HepG2 (cell line): ENCODE measurements around the gene MKS1. TPM values are rescaled to one million over a fixed set of nuclear protein-coding genes. Genes with fewer than 3 reads are reported as not detected.
A peak's percentile ranks its signal among the peaks of the same experiment; 100 is the strongest.

ENCODE experiments used
- ARNT ChIP-seq: fragments of 450-650 bp; IDR thresholded peaks from 2 replicates; pipeline ENCODE4 v1.6.1; 2017
- CCAR2 ChIP-seq: fragments of 200-400 bp; formaldehyde crosslinking; optimal IDR thresholded peaks from 2 replicates; pipeline ENCODE3; 2018; ENCODE audit warnings: low read depth, mild to moderate bottlenecking, low read length, moderate library complexity
- E2F2 ChIP-seq: sonication (generic); formaldehyde crosslinking; IDR thresholded peaks from 2 replicates; pipeline ENCODE4 v1.4.0; 2020; ENCODE audit warnings: missing genetic modification reagents, borderline replicate concordance
- EP300 ChIP-seq, 3 experiments: sonication (generic) in 1 of 3; formaldehyde crosslinking in 1 of 3; IDR thresholded peaks; 2 replicates each; pipeline versions ENCODE4 v1.5.1 to v1.6.1; 2011 to 2020; ENCODE audit warnings: low read depth in 2 of 3, low read length in 2 of 3, borderline replicate concordance in 1 of 3, improper control_type of control experiment in 1 of 3, mild to moderate bottlenecking in 1 of 3, missing genetic modification reagents in 1 of 3, moderate library complexity in 1 of 3
- FOXO1 ChIP-seq: sonication (generic); formaldehyde crosslinking; IDR thresholded peaks from 2 replicates; pipeline ENCODE4 v1.4.0; 2020; ENCODE audit warnings: missing genetic modification reagents
- KDM1A ChIP-seq: IDR thresholded peaks from 2 replicates; pipeline ENCODE4 v1.6.1; 2016; ENCODE audit warnings: missing compliant biosample characterization
- KMT2A ChIP-seq: sonication (generic); formaldehyde crosslinking; IDR thresholded peaks from 2 replicates; pipeline ENCODE4 v1.4.0; 2020; ENCODE audit warnings: missing genetic modification reagents
- RBAK ChIP-seq: sonication (generic); formaldehyde crosslinking; IDR thresholded peaks from 2 replicates; pipeline ENCODE4 v1.5.1; 2020; ENCODE audit warnings: mild to moderate bottlenecking, missing genetic modification reagents
- RBM22 ChIP-seq: fragments of 200-400 bp; formaldehyde crosslinking; optimal IDR thresholded peaks from 2 replicates; pipeline ENCODE3; 2017; ENCODE audit warnings: mild to moderate bottlenecking, low read length, moderate library complexity
- SIX4 ChIP-seq: sonication (generic); formaldehyde crosslinking; IDR thresholded peaks from 2 replicates; pipeline ENCODE4 v1.4.0; 2020; ENCODE audit warnings: missing genetic modification reagents
- SMARCC2 ChIP-seq: fragments of 450-650 bp; IDR thresholded peaks from 2 replicates; pipeline ENCODE4 v1.6.1; 2017; ENCODE audit warnings: antibody characterized with exemption, mild to moderate bottlenecking
- SMC3 ChIP-seq: IDR thresholded peaks from 2 replicates; pipeline ENCODE4 v1.6.1; 2011; ENCODE audit warnings: low read length, improper control_type of control experiment
- TBX3 ChIP-seq: fragments of 450-650 bp; IDR thresholded peaks from 2 replicates; pipeline ENCODE4 v1.6.1; 2017; ENCODE audit warnings: antibody characterized with exemption, mild to moderate bottlenecking, inconsistent platforms, borderline replicate concordance
- THYN1 ChIP-seq: sonication (generic); formaldehyde crosslinking; IDR thresholded peaks from 2 replicates; pipeline ENCODE4 v1.8.1; 2023; ENCODE audit warnings: low read depth, mild to moderate bottlenecking, moderate library complexity, missing genetic modification reagents, borderline replicate concordance
- ZBTB3 ChIP-seq: sonication (generic); formaldehyde crosslinking; IDR thresholded peaks from 2 replicates; pipeline ENCODE4 v1.4.0; 2020; ENCODE audit warnings: low read depth, mild to moderate bottlenecking, moderate library complexity, missing genetic modification reagents, borderline replicate concordance
- ZNF20 ChIP-seq: sonication (generic); formaldehyde crosslinking; IDR thresholded peaks from 2 replicates; pipeline ENCODE4 v1.4.0; 2020; ENCODE audit warnings: mild to moderate bottlenecking, moderate library complexity, missing genetic modification reagents
- ZNF260 ChIP-seq: sonication (generic); formaldehyde crosslinking; IDR thresholded peaks from 2 replicates; pipeline ENCODE4 v1.4.0; 2020; ENCODE audit warnings: missing genetic modification reagents, low read depth, mild to moderate bottlenecking, borderline replicate concordance
- ZNF317 ChIP-seq: sonication (generic); formaldehyde crosslinking; IDR thresholded peaks from 2 replicates; pipeline ENCODE4 v1.5.0; 2020; ENCODE audit warnings: mild to moderate bottlenecking, missing genetic modification reagents
- ZNF432 ChIP-seq: sonication (generic); formaldehyde crosslinking; IDR thresholded peaks from 2 replicates; pipeline ENCODE4 v1.5.0; 2020; ENCODE audit warnings: missing genetic modification reagents, mild to moderate bottlenecking, borderline replicate concordance
- ZNF740 ChIP-seq: sonication (generic); formaldehyde crosslinking; IDR thresholded peaks from 2 replicates; pipeline ENCODE4 v1.4.0; 2020; ENCODE audit warnings: missing genetic modification reagents
- ZNF776 ChIP-seq: sonication (generic); formaldehyde crosslinking; IDR thresholded peaks from 2 replicates; pipeline ENCODE4 v1.4.0; 2020; ENCODE audit warnings: mild to moderate bottlenecking, missing genetic modification reagents
- ZSCAN22 ChIP-seq: sonication (generic); formaldehyde crosslinking; IDR thresholded peaks from 2 replicates; pipeline ENCODE4 v1.4.0; 2020; ENCODE audit warnings: mild to moderate bottlenecking, missing genetic modification reagents
- ZZZ3 ChIP-seq: sonication (generic); formaldehyde crosslinking; IDR thresholded peaks from 2 replicates; pipeline ENCODE4 v1.4.0; 2020; ENCODE audit warnings: missing genetic modification reagents, mild to moderate bottlenecking, borderline replicate concordance
- polyA plus RNA-seq, 8 experiments: library from polyadenylated mRNA; depleted of rRNA in 3 of 8; stranded (reverse) in 7 of 8; unstranded in 1 of 8; fragments of >200 nt; fragmentation: Illumina TruSeq in 4 of 8; extraction: Trizol in 4 of 8; gene quantifications; 2 replicates each; pipeline versions ENCODE4 v1.2.1 to v1.2.3, GENCODE V29; 2011 to 2016; ENCODE audit warnings: low read depth in 4 of 8, missing spikeins in 1 of 8, mixed read lengths in 1 of 8; ENCODE audit not compliant: insufficient read depth in 1 of 8
- total RNA-seq, 5 experiments: library from RNA; depleted of rRNA; stranded (reverse); fragments of >200 nt; fragmentation: Illumina TruSeq; extraction: Trizol; gene quantifications; 2 replicates each; pipeline ENCODE4 v1.2.3, GENCODE V29; 2016; ENCODE audit warnings: low read depth in 1 of 5
- TF ChIP-seq, protein P1 (sequence below): sonication (generic); formaldehyde crosslinking; IDR thresholded peaks from 2 replicates; pipeline ENCODE4 v1.4.0; 2020; ENCODE audit warnings: missing genetic modification reagents, borderline replicate concordance
- TF ChIP-seq, protein P2 (sequence below): sonication (generic); formaldehyde crosslinking; IDR thresholded peaks from 2 replicates; pipeline ENCODE4 v1.4.0; 2020; ENCODE audit warnings: low read depth, mild to moderate bottlenecking, missing genetic modification reagents

MKS1 gene
- total and polyA plus RNA-seq, 2 of the 13 experiments (the other 11 are each of a cell fraction or from before 2014, with no cell fraction given) = 16.1 to 26.3 TPM

DNA sequence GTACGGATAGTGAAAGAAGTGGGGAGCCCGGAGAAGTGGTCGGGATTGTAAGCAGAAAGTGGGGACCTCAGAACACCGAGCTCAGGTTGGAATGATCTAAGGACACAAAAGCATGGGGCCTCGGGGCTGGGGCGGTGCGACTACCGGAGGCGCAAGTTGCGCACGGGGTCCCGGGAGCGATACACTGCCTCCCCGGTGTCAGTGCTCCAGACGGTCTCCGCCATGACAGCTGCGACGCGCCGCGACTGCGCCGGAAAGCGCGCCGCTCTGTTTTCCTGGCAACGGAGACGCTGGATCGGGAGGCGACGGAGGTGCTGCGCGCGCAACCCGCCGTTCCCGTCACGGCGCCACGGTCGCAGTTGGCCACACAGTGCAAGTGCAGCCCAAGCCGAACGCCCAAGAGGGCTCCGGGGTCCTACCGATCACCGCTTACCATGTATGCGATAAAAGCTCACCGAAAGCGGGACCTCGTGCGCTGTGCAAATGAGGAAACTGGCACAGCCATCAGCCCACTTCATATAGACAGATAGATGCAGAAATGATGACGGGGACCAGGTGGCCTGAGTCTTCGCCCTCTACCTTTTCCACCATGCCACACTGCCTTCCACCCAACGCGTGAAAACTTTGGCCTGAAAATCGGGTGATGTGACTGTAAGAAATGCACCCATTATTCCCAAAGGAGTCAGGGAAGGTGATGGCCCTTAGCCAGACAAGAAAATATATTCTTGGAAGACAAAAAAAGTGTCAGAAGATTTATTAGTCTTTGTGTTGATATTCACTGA, at the start of gene MKS1 (continued):
- peak; percentile 90; the same call in 1 of the 2 replicates for TF ChIP-seq E2F2 (CRISPR knock-in tag)
- TF ChIP-seq RBAK (CRISPR knock-in tag) = peak; percentile 35; the same call in 1 of the 2 replicates
- TF ChIP-seq SMC3 = no peak
- no peak for TF ChIP-seq KDM1A (CRISPR knock-in tag)
- TF ChIP-seq ZNF776 (CRISPR knock-in tag) = no peak; the same call in none of the 2 replicates
- no peak for TF ChIP-seq ZNF432 (CRISPR knock-in tag)
- peak; percentile 79; the same call in 1 of the 2 replicates for TF ChIP-seq ZNF317 (CRISPR knock-in tag)
- peak; percentile 47 for TF ChIP-seq FOXO1
- no peak for TF ChIP-seq ZNF260
- TF ChIP-seq EP300 (IDR thresholded peaks at IDR 0.05; ENCODE audit: low read depth in 2 of 2, low read length in 2 of 2) = no peak
- TF ChIP-seq EP300 (CRISPR knock-in tag; IDR thresholded peaks at IDR 0.05; ENCODE audit: borderline replicate concordance) = no peak; the same call in 1 of the 2 replicates
- TF ChIP-seq, protein P1, sequence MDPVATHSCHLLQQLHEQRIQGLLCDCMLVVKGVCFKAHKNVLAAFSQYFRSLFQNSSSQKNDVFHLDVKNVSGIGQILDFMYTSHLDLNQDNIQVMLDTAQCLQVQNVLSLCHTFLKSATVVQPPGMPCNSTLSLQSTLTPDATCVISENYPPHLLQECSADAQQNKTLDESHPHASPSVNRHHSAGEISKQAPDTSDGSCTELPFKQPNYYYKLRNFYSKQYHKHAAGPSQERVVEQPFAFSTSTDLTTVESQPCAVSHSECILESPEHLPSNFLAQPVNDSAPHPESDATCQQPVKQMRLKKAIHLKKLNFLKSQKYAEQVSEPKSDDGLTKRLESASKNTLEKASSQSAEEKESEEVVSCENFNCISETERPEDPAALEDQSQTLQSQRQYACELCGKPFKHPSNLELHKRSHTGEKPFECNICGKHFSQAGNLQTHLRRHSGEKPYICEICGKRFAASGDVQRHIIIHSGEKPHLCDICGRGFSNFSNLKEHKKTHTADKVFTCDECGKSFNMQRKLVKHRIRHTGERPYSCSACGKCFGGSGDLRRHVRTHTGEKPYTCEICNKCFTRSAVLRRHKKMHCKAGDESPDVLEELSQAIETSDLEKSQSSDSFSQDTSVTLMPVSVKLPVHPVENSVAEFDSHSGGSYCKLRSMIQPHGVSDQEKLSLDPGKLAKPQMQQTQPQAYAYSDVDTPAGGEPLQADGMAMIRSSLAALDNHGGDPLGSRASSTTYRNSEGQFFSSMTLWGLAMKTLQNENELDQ (CRISPR knock-in tag) = no peak
- TF ChIP-seq ZBTB3 = no peak
- no peak for TF ChIP-seq ZNF740
- TF ChIP-seq ZSCAN22 (CRISPR knock-in tag) = 0 out of 2 replicates have a peak, but pooled peaks have one; percentile 55
- no peak for TF ChIP-seq ARNT
- no peak for TF ChIP-seq THYN1 (CRISPR knock-in tag)
- peak; percentile 75 for TF ChIP-seq SIX4 (CRISPR knock-in tag)
- no peak for TF ChIP-seq ZNF20 (CRISPR knock-in tag)
- no peak; the same call in 1 of the 2 replicates for TF ChIP-seq ZZZ3
- no peak for TF ChIP-seq CCAR2
- no peak for TF ChIP-seq TBX3
- TF ChIP-seq KMT2A (CRISPR knock-in tag) = peak; percentile 88; the same call in 1 of the 2 replicates
- no peak for TF ChIP-seq RBM22
- no peak for TF ChIP-seq SMARCC2
- TF ChIP-seq, protein P2, sequence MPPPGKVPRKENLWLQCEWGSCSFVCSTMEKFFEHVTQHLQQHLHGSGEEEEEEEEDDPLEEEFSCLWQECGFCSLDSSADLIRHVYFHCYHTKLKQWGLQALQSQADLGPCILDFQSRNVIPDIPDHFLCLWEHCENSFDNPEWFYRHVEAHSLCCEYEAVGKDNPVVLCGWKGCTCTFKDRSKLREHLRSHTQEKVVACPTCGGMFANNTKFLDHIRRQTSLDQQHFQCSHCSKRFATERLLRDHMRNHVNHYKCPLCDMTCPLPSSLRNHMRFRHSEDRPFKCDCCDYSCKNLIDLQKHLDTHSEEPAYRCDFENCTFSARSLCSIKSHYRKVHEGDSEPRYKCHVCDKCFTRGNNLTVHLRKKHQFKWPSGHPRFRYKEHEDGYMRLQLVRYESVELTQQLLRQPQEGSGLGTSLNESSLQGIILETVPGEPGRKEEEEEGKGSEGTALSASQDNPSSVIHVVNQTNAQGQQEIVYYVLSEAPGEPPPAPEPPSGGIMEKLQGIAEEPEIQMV = peak; percentile 81
